GM12874 (cell line): ENCODE results near the gene GKN2.

Experiments used
- TF ChIP-seq, protein P1 (sequence below): IDR thresholded peaks from 2 replicates; pipeline ENCODE4 v1.5.1; 2011; ENCODE audit warnings: low read depth, mild to moderate bottlenecking, control low read depth, low read length, moderate library complexity; ENCODE audit not compliant: insufficient read depth

GKN2 gene

GRCh38 chr2:68989035-68989434 is 36.3 kb upstream of the GKN2 start:
- TF ChIP-seq, protein P1, sequence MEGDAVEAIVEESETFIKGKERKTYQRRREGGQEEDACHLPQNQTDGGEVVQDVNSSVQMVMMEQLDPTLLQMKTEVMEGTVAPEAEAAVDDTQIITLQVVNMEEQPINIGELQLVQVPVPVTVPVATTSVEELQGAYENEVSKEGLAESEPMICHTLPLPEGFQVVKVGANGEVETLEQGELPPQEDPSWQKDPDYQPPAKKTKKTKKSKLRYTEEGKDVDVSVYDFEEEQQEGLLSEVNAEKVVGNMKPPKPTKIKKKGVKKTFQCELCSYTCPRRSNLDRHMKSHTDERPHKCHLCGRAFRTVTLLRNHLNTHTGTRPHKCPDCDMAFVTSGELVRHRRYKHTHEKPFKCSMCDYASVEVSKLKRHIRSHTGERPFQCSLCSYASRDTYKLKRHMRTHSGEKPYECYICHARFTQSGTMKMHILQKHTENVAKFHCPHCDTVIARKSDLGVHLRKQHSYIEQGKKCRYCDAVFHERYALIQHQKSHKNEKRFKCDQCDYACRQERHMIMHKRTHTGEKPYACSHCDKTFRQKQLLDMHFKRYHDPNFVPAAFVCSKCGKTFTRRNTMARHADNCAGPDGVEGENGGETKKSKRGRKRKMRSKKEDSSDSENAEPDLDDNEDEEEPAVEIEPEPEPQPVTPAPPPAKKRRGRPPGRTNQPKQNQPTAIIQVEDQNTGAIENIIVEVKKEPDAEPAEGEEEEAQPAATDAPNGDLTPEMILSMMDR = no peak

DNA sequence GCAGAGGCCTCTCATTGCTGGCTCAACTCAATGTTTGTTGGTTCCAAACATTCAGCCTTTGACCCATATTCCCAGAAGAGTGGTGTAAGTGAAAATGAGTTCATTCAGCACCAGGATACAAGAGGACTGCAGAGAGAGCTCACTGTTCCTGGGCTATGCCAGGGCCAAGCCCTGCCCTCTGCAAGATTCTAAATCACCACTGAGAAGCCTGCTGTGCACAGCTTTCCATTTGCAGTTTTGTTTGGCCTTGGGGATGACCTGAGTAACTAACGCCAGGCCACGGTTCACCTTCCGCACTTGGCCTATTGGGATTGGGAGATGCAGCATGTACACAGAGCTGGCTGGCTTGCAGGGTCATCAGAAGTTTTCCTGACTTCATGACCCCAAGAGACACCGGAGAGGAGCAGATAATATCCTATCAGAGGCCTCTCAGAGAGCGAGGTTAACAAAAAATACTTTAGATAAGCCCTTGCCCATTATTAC is 34.4 kb upstream of the GKN2 start:
- TF ChIP-seq, protein P1 = no peak

DNA sequence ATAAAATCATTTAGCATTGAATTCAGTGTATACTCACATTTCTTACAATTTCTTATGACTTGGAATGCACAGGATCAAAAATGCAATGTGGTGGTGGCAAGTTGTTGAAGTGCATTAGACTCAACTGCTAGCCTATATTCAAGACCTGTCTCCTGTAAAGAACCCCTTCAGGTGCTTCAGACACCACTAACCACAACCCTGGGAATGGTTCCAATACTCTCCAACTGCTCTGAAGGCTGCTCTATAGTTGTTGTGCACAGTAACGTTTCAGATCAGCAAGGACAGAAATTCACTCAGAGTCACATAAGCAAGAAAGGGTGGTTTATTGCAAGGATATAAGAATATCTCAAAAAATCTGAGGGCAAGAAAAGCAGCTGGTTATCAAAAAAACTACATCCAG is 28.3 kb upstream of the GKN2 start:
- TF ChIP-seq, protein P1 = no peak

- TF ChIP-seq, protein P1 = no peak
These were observed 25.4 kb upstream of the GKN2 start for GRCh38 chr2:68978098-68978497.

DNA sequence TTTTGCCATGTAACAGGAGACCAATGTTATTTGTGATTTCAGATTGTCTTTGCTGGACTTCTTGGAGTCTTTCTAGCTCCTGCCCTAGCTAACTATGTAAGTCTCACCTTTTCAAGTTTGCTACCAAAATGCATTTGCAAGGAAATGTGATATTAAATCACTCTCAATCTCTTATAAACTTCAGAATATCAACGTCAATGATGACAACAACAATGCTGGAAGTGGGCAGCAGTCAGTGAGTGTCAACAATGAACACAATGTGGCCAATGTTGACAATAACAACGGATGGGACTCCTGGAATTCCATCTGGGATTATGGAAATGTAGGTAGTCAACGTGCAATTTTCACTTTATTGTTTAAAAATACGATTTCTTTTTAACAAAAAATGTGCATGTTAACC is 24.8 kb upstream of the GKN2 start:
- TF ChIP-seq, protein P1 = no peak

GRCh38 chr2:68975844-68976243 is 23.2 kb upstream of the GKN2 start:
- TF ChIP-seq, protein P1 = no peak

DNA sequence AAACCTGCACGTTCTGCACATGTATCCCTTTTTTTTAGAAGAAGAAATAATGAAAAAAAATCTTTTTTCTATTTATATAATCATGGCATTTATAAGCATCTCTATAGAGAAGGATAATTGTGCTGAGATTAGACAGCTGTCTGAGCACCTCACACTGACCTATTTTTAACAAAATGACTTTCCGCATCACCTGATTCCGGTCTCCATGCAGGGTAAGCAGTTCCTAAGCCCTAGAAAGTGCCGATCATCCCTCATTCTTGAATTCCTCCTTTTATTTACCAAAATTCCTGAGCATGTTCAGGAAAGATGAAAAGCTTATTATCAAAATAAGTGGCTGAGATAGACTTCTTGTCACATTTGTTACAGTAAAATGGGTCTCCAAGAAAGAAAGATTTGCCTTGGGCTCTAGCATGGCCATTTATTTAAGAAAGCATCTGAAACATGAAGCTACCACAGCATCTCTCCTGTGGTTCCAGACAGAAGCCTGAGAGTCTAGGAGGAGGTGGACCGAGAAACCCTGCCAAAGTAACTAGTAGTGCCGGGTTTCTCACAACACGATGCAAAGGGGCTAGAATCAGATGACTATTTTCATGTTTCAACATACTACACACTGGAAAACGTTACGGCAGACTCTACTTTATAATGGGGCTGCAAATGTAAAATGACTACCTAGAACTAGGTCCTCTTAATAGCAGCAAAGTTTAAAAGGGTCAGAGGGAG is 22.4 kb upstream of the GKN2 start:
- TF ChIP-seq, protein P1 = no peak
